Peyer's patch (tissue), 4 donors: ENCODE measurements around the gene TNS3.

Source experiments
- POLR2A ChIP-seq, 2 donors: fragments of 450-650 bp; IDR thresholded peaks; one replicate each; pipeline ENCODE4 v1.5.1; 2017; ENCODE audit warnings: antibody characterized with exemption in 2 of 2, mild to moderate bottlenecking in 2 of 2, moderate library complexity in 2 of 2
- TF ChIP-seq, protein P1 (sequence below), 6 experiments: fragments of 450-650 bp in 4 of 6; fragments of 200-600 bp in 2 of 6; sonication (generic) in 1 of 6; IDR thresholded peaks; one replicate each; pipeline ENCODE4 v1.5.1; 2017 to 2019; ENCODE audit warnings: antibody characterized with exemption in 6 of 6, mild to moderate bottlenecking in 3 of 6, moderate library complexity in 1 of 6

- TF ChIP-seq, protein P1, sequence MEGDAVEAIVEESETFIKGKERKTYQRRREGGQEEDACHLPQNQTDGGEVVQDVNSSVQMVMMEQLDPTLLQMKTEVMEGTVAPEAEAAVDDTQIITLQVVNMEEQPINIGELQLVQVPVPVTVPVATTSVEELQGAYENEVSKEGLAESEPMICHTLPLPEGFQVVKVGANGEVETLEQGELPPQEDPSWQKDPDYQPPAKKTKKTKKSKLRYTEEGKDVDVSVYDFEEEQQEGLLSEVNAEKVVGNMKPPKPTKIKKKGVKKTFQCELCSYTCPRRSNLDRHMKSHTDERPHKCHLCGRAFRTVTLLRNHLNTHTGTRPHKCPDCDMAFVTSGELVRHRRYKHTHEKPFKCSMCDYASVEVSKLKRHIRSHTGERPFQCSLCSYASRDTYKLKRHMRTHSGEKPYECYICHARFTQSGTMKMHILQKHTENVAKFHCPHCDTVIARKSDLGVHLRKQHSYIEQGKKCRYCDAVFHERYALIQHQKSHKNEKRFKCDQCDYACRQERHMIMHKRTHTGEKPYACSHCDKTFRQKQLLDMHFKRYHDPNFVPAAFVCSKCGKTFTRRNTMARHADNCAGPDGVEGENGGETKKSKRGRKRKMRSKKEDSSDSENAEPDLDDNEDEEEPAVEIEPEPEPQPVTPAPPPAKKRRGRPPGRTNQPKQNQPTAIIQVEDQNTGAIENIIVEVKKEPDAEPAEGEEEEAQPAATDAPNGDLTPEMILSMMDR (IDR thresholded peaks at IDR 0.05): no peak
- TF ChIP-seq POLR2A (IDR thresholded peaks at IDR 0.05): no peak
Observed at GRCh38 chr7:47455872-47456185, 126.1 kb downstream of the TNS3 start.
